ENCODE measurements around the gene SH3PXD2A. TPM values are rescaled to one million over a fixed set of nuclear protein-coding genes. Genes with fewer than 3 reads are reported as not detected.

Gene SH3PXD2A
- total and polyA plus RNA-seq, 10 of the 15 experiments (the other 5 are each of a cell fraction or from before 2014, with no cell fraction given) = 0.63 to 14.0 (median 4.4) TPM

DNA sequence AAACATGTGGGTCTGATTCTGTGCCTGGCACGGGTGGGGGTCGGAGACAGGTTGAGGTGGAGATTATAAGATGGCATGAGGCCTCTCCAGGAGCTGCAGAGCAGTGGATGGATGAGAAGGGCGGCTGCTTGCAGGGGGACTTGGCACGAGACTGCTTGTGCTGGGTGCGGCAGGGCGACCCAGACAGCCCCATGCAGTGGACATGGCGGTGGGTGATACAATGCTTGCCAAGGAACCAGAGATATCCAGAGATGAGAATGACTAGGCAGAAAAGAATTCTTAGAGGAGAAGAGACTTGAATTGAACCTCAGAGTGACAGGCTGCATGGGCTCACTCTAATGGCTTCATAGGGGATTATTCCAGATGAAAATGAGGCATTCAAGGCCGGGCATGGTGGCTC lies 216.4 kb downstream of the SH3PXD2A start:
- CTCF ChIA-PET = no interaction called here

DNA sequence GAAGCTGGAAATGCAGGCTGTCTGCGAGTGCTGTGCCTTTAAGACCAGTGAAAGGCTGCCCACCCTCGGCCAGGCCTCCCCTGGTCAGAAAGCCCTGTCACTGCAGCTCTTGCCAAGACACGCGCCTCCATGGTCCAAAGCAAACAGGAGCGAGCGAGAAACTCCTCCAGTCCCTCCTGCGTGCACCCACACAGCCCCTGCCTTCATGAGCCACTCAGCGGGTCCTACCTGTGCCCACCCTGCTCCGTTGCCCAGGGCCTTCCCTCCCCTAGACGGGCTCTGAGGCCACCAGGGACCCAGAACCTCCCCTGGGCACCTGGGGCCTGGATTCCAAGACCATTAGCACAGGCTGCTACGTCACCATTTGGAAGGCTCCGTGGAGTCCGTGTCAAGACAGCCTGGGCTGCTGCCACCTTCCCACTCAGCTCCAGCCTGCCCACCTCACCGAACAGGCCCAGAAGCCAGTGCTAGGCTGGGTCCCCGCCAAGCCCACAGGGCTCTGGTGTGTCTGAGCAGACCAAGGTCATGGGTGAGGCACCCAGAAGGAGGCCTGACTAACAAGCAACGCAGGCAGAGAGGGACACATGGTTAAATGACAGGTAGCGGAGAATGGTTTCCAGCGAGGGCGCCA lies 217.3 kb downstream of the SH3PXD2A start:
- ChIA-PET RAD21 (ENCODE audit: unreplicated experiment) (interaction anchor here (1.5 kb wide), 1 partner anchor 49 kb away, joined by 4 read pairs; no protein-coding TSS in a partner anchor), CTCF (interaction anchor here (1.9 kb wide), 1 partner anchor 48 kb away, joined by 7 read pairs; no protein-coding TSS in a partner anchor), POLR2A (no interaction called here), SMC1A (ENCODE audit: uncharacterized antibody, unreplicated experiment) (no interaction called here)
- H3K4me3 ChIP-seq = no peak overlapping the region
- no peaks in the 10 kb centered on the region for H3K27me3 ChIP-seq (replicated peaks in 1 of 2; ENCODE audit: control insufficient read depth in 2 of 2, insufficient read depth in 2 of 2, low read length in 1 of 2)
- WGBS (ENCODE audit: insufficient coverage, insufficient replicate concordance, low lambda C conversion rate, missing lambda C conversion rate) = 83% methylated on average over 19 of the region's 19 CpGs
- no peaks in the 10 kb centered on the region; the same call in none of the 2 replicates for H3K79me2 ChIP-seq (ENCODE audit: control insufficient read depth, insufficient read depth, low read length)
- no peaks in the 10 kb centered on the region for H4K20me1 ChIP-seq (ENCODE audit: control insufficient read depth, insufficient read depth)
- no peak overlapping the region for H3K4me2 ChIP-seq (ENCODE audit: control insufficient read depth, insufficient read depth)
- no peaks in the 10 kb centered on the region for H3K9me3 ChIP-seq (replicated peaks; ENCODE audit: control insufficient read depth, insufficient read depth, low read length)
- BruUV-seq (replicated peaks) = no TSS peak
- H3K9ac ChIP-seq (ENCODE audit: control insufficient read depth, insufficient read depth, low read length) = no peak overlapping the region
- H3K4me1 ChIP-seq (ENCODE audit: control insufficient read depth, insufficient read depth, low read length) = no peaks in the 10 kb centered on the region; the same call in 1 of the 2 replicates
- in situ Hi-C loops (cut with MboI) (no loop called here), intact Hi-C loops (cut with micrococcal nuclease; ENCODE audit: unreplicated experiment) (no loop called here)
- no peak for ATAC-seq
- no peak overlapping the region for H2AFZ ChIP-seq (ENCODE audit: control insufficient read depth, low read depth, low read length)
- no peak overlapping the region for H3K27ac ChIP-seq (ENCODE audit: control insufficient read depth, insufficient read depth)
- FAIRE-seq = no peak
- peaks cover 6 to 9% of the 10 kb centered on the region in 2 experiments for H3K36me3 ChIP-seq (ENCODE audit: control insufficient read depth in 2 of 2, insufficient read depth in 2 of 2, low read length in 1 of 2)
- no peak for DNase-seq (ENCODE audit: low read depth, low spot score)
- no peak for TF ChIP-seq BACH1 (IDR thresholded peaks at IDR 0.05; ENCODE audit: borderline replicate concordance)
- no peak for TF ChIP-seq ASH2L (IDR thresholded peaks at IDR 0.05; ENCODE audit: borderline replicate concordance, low read depth)
- TF ChIP-seq KLF5 (IDR thresholded peaks at IDR 0.05; ENCODE audit: partially characterized antibody) = no peak
- no peak for TF ChIP-seq SRF (IDR thresholded peaks at IDR 0.05; ENCODE audit: low read depth in 2 of 2, low read length in 2 of 2)
- TF ChIP-seq MYC (IDR thresholded peaks at IDR 0.05; ENCODE audit: insufficient read depth, insufficient read length, insufficient replicate concordance, low read length, severe bottlenecking) = no peak
- TF ChIP-seq RBBP5 (conservative IDR thresholded peaks at IDR 0.05) = no peak
- TF ChIP-seq EED (IDR thresholded peaks at IDR 0.05; ENCODE audit: low read depth) = no peak
- no peak for TF ChIP-seq NR2F1 (conservative IDR thresholded peaks at IDR 0.05)

More for the DNA sequence above, 216.4 kb downstream of the SH3PXD2A start:
- ATAC-seq = no peak
- ChIA-PET SMC1A (ENCODE audit: uncharacterized antibody, unreplicated experiment) (no interaction called here), RAD21 (ENCODE audit: unreplicated experiment) (no interaction called here), POLR2A (no interaction called here)
- intact Hi-C loops (cut with micrococcal nuclease; ENCODE audit: unreplicated experiment) (no loop called here), in situ Hi-C loops (cut with MboI) (no loop called here)
- H3K27me3 ChIP-seq (replicated peaks in 1 of 2; ENCODE audit: control insufficient read depth in 2 of 2, insufficient read depth in 2 of 2, low read length in 1 of 2) = no peaks in the 10 kb centered on the region
- TF ChIP-seq ZBED1 (IDR thresholded peaks at IDR 0.05; ENCODE audit: borderline replicate concordance) (no peak), GATAD2B (conservative IDR thresholded peaks at IDR 0.05; ENCODE audit: low read depth) (no peak), ZNF217 (IDR thresholded peaks at IDR 0.05) (no peak), RUNX3 (IDR thresholded peaks at IDR 0.05; ENCODE audit: low read length) (no peak), RB1 (IDR thresholded peaks at IDR 0.05; ENCODE audit: borderline replicate concordance) (no peak), RELA (IDR thresholded peaks at IDR 0.05; ENCODE audit: borderline replicate concordance, partially characterized antibody) (no peak), KAT2A (conservative IDR thresholded peaks at IDR 0.05; ENCODE audit: control insufficient read depth, low read depth, low read length) (no peak)
- TF ChIP-seq, protein P1, sequence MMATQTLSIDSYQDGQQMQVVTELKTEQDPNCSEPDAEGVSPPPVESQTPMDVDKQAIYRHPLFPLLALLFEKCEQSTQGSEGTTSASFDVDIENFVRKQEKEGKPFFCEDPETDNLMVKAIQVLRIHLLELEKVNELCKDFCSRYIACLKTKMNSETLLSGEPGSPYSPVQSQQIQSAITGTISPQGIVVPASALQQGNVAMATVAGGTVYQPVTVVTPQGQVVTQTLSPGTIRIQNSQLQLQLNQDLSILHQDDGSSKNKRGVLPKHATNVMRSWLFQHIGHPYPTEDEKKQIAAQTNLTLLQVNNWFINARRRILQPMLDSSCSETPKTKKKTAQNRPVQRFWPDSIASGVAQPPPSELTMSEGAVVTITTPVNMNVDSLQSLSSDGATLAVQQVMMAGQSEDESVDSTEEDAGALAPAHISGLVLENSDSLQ (IDR thresholded peaks at IDR 0.05) = no peak
- H3K4me3 ChIP-seq = no peak overlapping the region
- H4K20me1 ChIP-seq (ENCODE audit: control insufficient read depth, insufficient read depth) = no peaks in the 10 kb centered on the region
- H3K36me3 ChIP-seq (ENCODE audit: control insufficient read depth in 2 of 2, insufficient read depth in 2 of 2, low read length in 1 of 2) = peaks cover 6 to 13% of the 10 kb centered on the region in 2 experiments
- H3K4me1 ChIP-seq (ENCODE audit: control insufficient read depth, insufficient read depth, low read length) = no peaks in the 10 kb centered on the region; the same call in 1 of the 2 replicates
- no peak overlapping the region for H3K9ac ChIP-seq (ENCODE audit: control insufficient read depth, insufficient read depth, low read length)
- no peak overlapping the region for H3K4me2 ChIP-seq (ENCODE audit: control insufficient read depth, insufficient read depth)
- H3K79me2 ChIP-seq (ENCODE audit: control insufficient read depth, insufficient read depth, low read length) = no peaks in the 10 kb centered on the region; the same call in none of the 2 replicates
- H3K27ac ChIP-seq (ENCODE audit: control insufficient read depth, insufficient read depth) = no peak overlapping the region
- no peak overlapping the region for H2AFZ ChIP-seq (ENCODE audit: control insufficient read depth, low read depth, low read length)
- no TSS peak for BruUV-seq (replicated peaks)
- WGBS (ENCODE audit: insufficient coverage, insufficient replicate concordance, low lambda C conversion rate, missing lambda C conversion rate) = 95% methylated on average over 8 of the region's 8 CpGs
- no peak for DNase-seq (ENCODE audit: low read depth, low spot score)
- no peaks in the 10 kb centered on the region for H3K9me3 ChIP-seq (replicated peaks; ENCODE audit: control insufficient read depth, insufficient read depth, low read length)
- no peak for FAIRE-seq

All from GM12878 (cell line).